ENCODE measurements around the gene TRNP1. TPM values are rescaled to one million over a fixed set of nuclear protein-coding genes. Genes with fewer than 3 reads are reported as not detected.

Gene TRNP1
- total and polyA plus RNA-seq, 4 donors, result 0.97 to 10.0 (median 2.4) TPM

GRCh38 chr1:26970810-26971209 is 22.7 kb upstream of the TRNP1 start (continued):
- no peak for TF ChIP-seq REST (IDR thresholded peaks at IDR 0.05)

- Histone ChIP-seq H3K36me3 (ENCODE audit: control insufficient read depth in 4 of 4, insufficient read depth in 3 of 4, low read depth in 1 of 4, low read length in 3 of 4) (no peaks in the 10 kb centered on the region), H3K9ac (ENCODE audit: low read depth in 1 of 2, low read length in 2 of 2) (no peak overlapping the region), H3K27me3 (ENCODE audit: control insufficient read depth in 4 of 4, insufficient read depth in 4 of 4, low read length in 3 of 4) (no peaks in the 10 kb centered on the region), H3K9me3 (ENCODE audit: control insufficient read depth in 4 of 4, low read length in 3 of 4) (no peaks in the 10 kb centered on the region), H3K4me1 (ENCODE audit: control insufficient read depth in 4 of 4, insufficient read depth in 4 of 4, low read length in 3 of 4) (peaks cover 0 to 3% (median 2%) of the 10 kb centered on the region in 4 donors), H3K27ac (ENCODE audit: low read depth in 1 of 2, low read length in 2 of 2) (no peak overlapping the region), H3K4me3 (ENCODE audit: low read depth in 1 of 3, low read length in 3 of 3) (no peak overlapping the region)
- DNase-seq (ENCODE audit: low spot score), result no peak
- WGBS, result 88% methylated on average over 3 of the region's 3 CpGs
- no peak for TF ChIP-seq HNF4A (conservative IDR thresholded peaks at IDR 0.05)
- no peak for TF ChIP-seq NR2F2 (IDR thresholded peaks at IDR 0.05)
- TF ChIP-seq YY1 (IDR thresholded peaks at IDR 0.05), result no peak
- no peak for TF ChIP-seq ATF3 (IDR thresholded peaks at IDR 0.05)
- no peak for TF ChIP-seq REST (IDR thresholded peaks at IDR 0.05)
- no peak for TF ChIP-seq SP1 (IDR thresholded peaks at IDR 0.05)
- no peak for TF ChIP-seq RXRA (IDR thresholded peaks at IDR 0.05)
- TF ChIP-seq JUND (IDR thresholded peaks at IDR 0.05), result no peak
- no peak for TF ChIP-seq HNF4G (IDR thresholded peaks at IDR 0.05)
- TF ChIP-seq TAF1 (conservative IDR thresholded peaks at IDR 0.05), result no peak
- TF ChIP-seq FOXA1 (IDR thresholded peaks at IDR 0.05), result no peak
- no peak for TF ChIP-seq RAD21 (IDR thresholded peaks at IDR 0.05)
- TF ChIP-seq ZBTB33 (IDR thresholded peaks at IDR 0.05), result no peak
- no peak for TF ChIP-seq GABPA (IDR thresholded peaks at IDR 0.05 in 1 of 2, conservative IDR thresholded peaks at IDR 0.05 in 1 of 2)
- no peak for TF ChIP-seq MAX (IDR thresholded peaks at IDR 0.05)
- no peak for TF ChIP-seq EGR1 (IDR thresholded peaks at IDR 0.05; ENCODE audit: low read depth in 2 of 2)
These were observed 21.9 kb upstream of the TRNP1 start for GRCh38 chr1:26971590-26971989.
